ENCODE data around the gene N4BP2L2. TPM values are rescaled to one million over a fixed set of nuclear protein-coding genes. Genes with fewer than 3 reads are reported as not detected.

N4BP2L2 gene
- total and polyA plus RNA-seq, 2 donors (not counting 3 experiments of a cell fraction or from before 2014, with no cell fraction given): 21.7 to 101 TPM

GRCh38 chr13:32530841-32531253 is 7.7 kb downstream of the N4BP2L2 start:
- peak; percentile 31 for DNase-seq (ENCODE audit: low read depth, low spot score)
- Histone ChIP-seq H4K20me1 (replicated peaks; ENCODE audit: control insufficient read depth, extremely low read depth, insufficient read depth, low read length) (peaks cover 15% of the 10 kb centered on the region), H3K9me3 (replicated peaks; ENCODE audit: control insufficient read depth, insufficient read depth, low read length) (no peaks in the 10 kb centered on the region), H3K27me3 (ENCODE audit: control insufficient read depth in 2 of 2, insufficient read depth in 2 of 2, low read length in 2 of 2) (no peaks in the 10 kb centered on the region), H3K27ac (ENCODE audit: insufficient read depth, low read depth, low read length) (no peak overlapping the region), H3K4me2 (ENCODE audit: insufficient read depth, low read length) (no peak overlapping the region), H3K9ac (replicated peaks; ENCODE audit: extremely low read depth, insufficient read depth, low read length) (no peak overlapping the region), H3K4me1 (ENCODE audit: control insufficient read depth, extremely low read depth, insufficient read depth, low read length) (peaks cover 11% of the 10 kb centered on the region), H3K79me2 (ENCODE audit: control insufficient read depth, insufficient read depth, low read length) (peaks cover 75% of the 10 kb centered on the region), H3K9me1 (replicated peaks; ENCODE audit: control insufficient read depth, extremely low read depth, insufficient read depth, low read length) (peaks cover 3% of the 10 kb centered on the region), H3K4me3 (replicated peaks in 1 of 3; ENCODE audit: insufficient read depth in 1 of 3, low read depth in 1 of 3, low read length in 3 of 3) (no peak overlapping the region), H3K36me3 (ENCODE audit: control insufficient read depth in 2 of 2, extremely low read depth in 1 of 2, insufficient read depth in 2 of 2, low read length in 2 of 2) (peaks cover 1 to 14% of the 10 kb centered on the region in 2 experiments), H2AFZ (ENCODE audit: low read depth, low read length) (no peak overlapping the region)
- no peak for FAIRE-seq
- dilution Hi-C loops (cut with MboI; ENCODE audit: extremely low pct_ligation_motif_present, low sequenced_read_pairs) (no loop called here), intact Hi-C loops (cut with micrococcal nuclease) (loop anchor here (10.0 kb wide), 1 partner anchor 216 kb away; the partner anchor contains the start of genes BRCA2 and ZAR1L)
- no peak for TF ChIP-seq POLR2A (IDR thresholded peaks at IDR 0.05; ENCODE audit: low read depth, low read length)
- no peak for TF ChIP-seq FOS (IDR thresholded peaks at IDR 0.05; ENCODE audit: borderline replicate concordance, insufficient read depth, low read length)
- TF ChIP-seq, protein P1, sequence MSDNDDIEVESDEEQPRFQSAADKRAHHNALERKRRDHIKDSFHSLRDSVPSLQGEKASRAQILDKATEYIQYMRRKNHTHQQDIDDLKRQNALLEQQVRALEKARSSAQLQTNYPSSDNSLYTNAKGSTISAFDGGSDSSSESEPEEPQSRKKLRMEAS (IDR thresholded peaks at IDR 0.05; ENCODE audit: insufficient read depth, insufficient read length): no peak
- TF ChIP-seq MYC (IDR thresholded peaks at IDR 0.05; ENCODE audit: low read depth, low read length): no peak
- POLR2A ChIA-PET: interaction anchor here (0.7 kb wide), 1 partner anchor 107 kb away, joined by 5 read pairs; no protein-coding TSS in a partner anchor
- CTCF ChIA-PET: interaction anchor here (0.6 to 1.4 kb wide), 6 partner anchors 14 to 621 kb away, joined by 3 to 5 read pairs (median 3); no protein-coding TSS in a partner anchor
- no TSS peak for BruUV-seq (replicated peaks)

DNA sequence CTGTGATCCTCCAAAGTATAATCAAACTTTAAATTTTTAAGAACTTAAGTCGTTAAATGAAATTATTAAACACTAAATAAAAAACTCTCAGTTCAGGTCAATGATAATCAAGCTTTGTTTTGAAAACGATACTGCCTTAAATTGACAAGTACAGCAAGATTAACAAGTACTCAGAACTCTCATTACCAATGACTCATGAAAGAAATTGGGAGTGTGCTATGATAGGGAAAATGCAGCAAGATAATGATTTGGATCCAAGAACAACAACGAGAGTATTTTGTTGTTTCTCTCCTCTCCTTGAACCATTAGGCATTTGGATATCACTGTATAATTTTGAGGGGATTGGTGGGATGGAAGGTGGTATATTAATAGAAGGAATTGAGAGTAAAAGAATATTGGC is 10.2 kb downstream of the N4BP2L2 start:
- Histone ChIP-seq H3K4me1 (ENCODE audit: control insufficient read depth, extremely low read depth, insufficient read depth, low read length) (peaks cover 3% of the 10 kb centered on the region), H3K9me1 (replicated peaks; ENCODE audit: control insufficient read depth, extremely low read depth, insufficient read depth, low read length) (peaks cover 3% of the 10 kb centered on the region), H3K36me3 (ENCODE audit: control insufficient read depth in 2 of 2, extremely low read depth in 1 of 2, insufficient read depth in 2 of 2, low read length in 2 of 2) (peaks cover 0 to 4% of the 10 kb centered on the region in 2 experiments), H3K79me2 (ENCODE audit: control insufficient read depth, insufficient read depth, low read length) (peaks cover 61% of the 10 kb centered on the region), H2AFZ (ENCODE audit: low read depth, low read length) (no peak overlapping the region), H3K4me3 (replicated peaks in 1 of 3; ENCODE audit: insufficient read depth in 1 of 3, low read depth in 1 of 3, low read length in 3 of 3) (no peak overlapping the region), H3K4me2 (ENCODE audit: insufficient read depth, low read length) (no peak overlapping the region), H3K27me3 (ENCODE audit: control insufficient read depth in 2 of 2, insufficient read depth in 2 of 2, low read length in 2 of 2) (no peaks in the 10 kb centered on the region), H3K9me3 (replicated peaks; ENCODE audit: control insufficient read depth, insufficient read depth, low read length) (no peaks in the 10 kb centered on the region), H3K9ac (replicated peaks; ENCODE audit: extremely low read depth, insufficient read depth, low read length) (no peak overlapping the region), H3K27ac (ENCODE audit: insufficient read depth, low read depth, low read length) (no peak overlapping the region), H4K20me1 (replicated peaks; ENCODE audit: control insufficient read depth, extremely low read depth, insufficient read depth, low read length) (peaks cover 11% of the 10 kb centered on the region)
- FAIRE-seq (no peak), DNase-seq (ENCODE audit: low read depth, low spot score) (peak; percentile 9)
- TF ChIP-seq JUN (IDR thresholded peaks at IDR 0.05; ENCODE audit: borderline replicate concordance, insufficient read depth, insufficient read length, low read depth) (no peak), POLR2AphosphoS5 (IDR thresholded peaks at IDR 0.05; ENCODE audit: insufficient read depth, low read depth, low read length) (no peak), MYC (IDR thresholded peaks at IDR 0.05; ENCODE audit: low read depth, low read length) (no peak), GATA2 (IDR thresholded peaks at IDR 0.05; ENCODE audit: insufficient read depth, insufficient read length, low read depth, low read length) (no peak), POLR2A (IDR thresholded peaks at IDR 0.05; ENCODE audit: low read depth, low read length) (no peak), FOS (IDR thresholded peaks at IDR 0.05; ENCODE audit: borderline replicate concordance, insufficient read depth, low read length) (no peak), EZH2 (IDR thresholded peaks at IDR 0.05; ENCODE audit: borderline replicate concordance, low read depth, low read length, severe bottlenecking) (no peak)
- TF ChIP-seq, protein P1 (IDR thresholded peaks at IDR 0.05; ENCODE audit: insufficient read depth, insufficient read length): no peak
- TF ChIP-seq, protein P2, sequence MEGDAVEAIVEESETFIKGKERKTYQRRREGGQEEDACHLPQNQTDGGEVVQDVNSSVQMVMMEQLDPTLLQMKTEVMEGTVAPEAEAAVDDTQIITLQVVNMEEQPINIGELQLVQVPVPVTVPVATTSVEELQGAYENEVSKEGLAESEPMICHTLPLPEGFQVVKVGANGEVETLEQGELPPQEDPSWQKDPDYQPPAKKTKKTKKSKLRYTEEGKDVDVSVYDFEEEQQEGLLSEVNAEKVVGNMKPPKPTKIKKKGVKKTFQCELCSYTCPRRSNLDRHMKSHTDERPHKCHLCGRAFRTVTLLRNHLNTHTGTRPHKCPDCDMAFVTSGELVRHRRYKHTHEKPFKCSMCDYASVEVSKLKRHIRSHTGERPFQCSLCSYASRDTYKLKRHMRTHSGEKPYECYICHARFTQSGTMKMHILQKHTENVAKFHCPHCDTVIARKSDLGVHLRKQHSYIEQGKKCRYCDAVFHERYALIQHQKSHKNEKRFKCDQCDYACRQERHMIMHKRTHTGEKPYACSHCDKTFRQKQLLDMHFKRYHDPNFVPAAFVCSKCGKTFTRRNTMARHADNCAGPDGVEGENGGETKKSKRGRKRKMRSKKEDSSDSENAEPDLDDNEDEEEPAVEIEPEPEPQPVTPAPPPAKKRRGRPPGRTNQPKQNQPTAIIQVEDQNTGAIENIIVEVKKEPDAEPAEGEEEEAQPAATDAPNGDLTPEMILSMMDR (IDR thresholded peaks at IDR 0.05; ENCODE audit: extremely low read depth in 1 of 2, insufficient read depth in 1 of 2, low read depth in 1 of 2, low read length in 2 of 2): no peak
- dilution Hi-C loops (cut with MboI; ENCODE audit: extremely low pct_ligation_motif_present, low sequenced_read_pairs): no loop called here
- ChIA-PET POLR2A (no interaction called here), CTCF (interaction anchor here (0.7 kb wide), 1 partner anchor 10 kb away, joined by 4 read pairs; the partner anchor contains the start of gene N4BP2L2)
- intact Hi-C loops (cut with micrococcal nuclease): no loop called here
- no TSS peak for BruUV-seq (replicated peaks)
